ENCODE data around the gene SOX6. TPM values are rescaled to one million over a fixed set of nuclear protein-coding genes. Genes with fewer than 3 reads are reported as not detected.

Gene SOX6
- total RNA-seq, 1 experiment from 2014 or later = not detected

DNA sequence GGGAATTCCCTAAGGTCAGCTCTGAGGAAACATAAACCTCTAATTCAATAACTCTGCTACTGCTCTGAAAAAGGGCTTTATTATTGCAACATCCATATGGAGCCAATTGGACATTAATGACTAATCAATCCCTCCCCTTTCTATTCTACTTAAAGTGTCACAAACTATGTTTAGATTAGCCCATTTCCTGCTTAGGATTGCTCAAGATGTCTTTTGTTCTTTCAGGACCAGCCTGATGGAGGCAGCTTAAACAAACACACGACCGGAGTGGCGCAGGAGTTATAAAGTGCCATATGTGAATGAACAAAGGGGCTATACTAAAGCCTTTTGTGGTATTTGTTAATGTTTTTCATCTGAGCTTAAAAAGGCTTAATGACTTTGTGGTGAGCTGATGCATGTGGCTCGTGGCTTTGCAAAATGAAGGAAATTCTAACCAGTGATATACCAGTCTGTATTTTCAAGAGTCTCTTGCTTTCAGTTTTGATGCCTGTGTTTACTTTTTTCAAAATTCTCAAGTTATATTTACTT lies 354.4 kb downstream of the SOX6 start:
- Histone ChIP-seq H3K79me1 (ENCODE audit: insufficient read depth, low read depth, low read length, poor library complexity, severe bottlenecking) (no peaks in the 10 kb centered on the region), H3K23me2 (ENCODE audit: insufficient read length, low read depth, low read length, poor library complexity, severe bottlenecking) (no peaks in the 10 kb centered on the region), H3K14ac (ENCODE audit: insufficient read depth, low read length) (no peak overlapping the region), H2AK5ac (ENCODE audit: insufficient read length, low read length) (no peak overlapping the region), H3K27me3 (ENCODE audit: insufficient read depth, low read length) (no peaks in the 10 kb centered on the region), H2BK15ac (ENCODE audit: low read depth, low read length) (no peak overlapping the region), H3K79me2 (ENCODE audit: insufficient read depth, low read length) (no peaks in the 10 kb centered on the region), H3K56ac (ENCODE audit: insufficient read length, low read depth, low read length) (no peak overlapping the region), H2BK20ac (ENCODE audit: low read depth, low read length, poor library complexity, severe bottlenecking) (no peak overlapping the region), H3K27ac (ENCODE audit: insufficient read length, low read depth, low read length) (no peak overlapping the region), H4K91ac (ENCODE audit: insufficient read length, low read depth, low read length) (no peak overlapping the region), H2BK12ac (ENCODE audit: insufficient read length, low read depth, low read length) (no peak overlapping the region), H2BK5ac (ENCODE audit: insufficient read length, low read length) (no peak overlapping the region), H4K8ac (replicated peaks; ENCODE audit: insufficient read length, low read depth, low read length) (no peak overlapping the region), H2AFZ (ENCODE audit: low read length) (no peak overlapping the region), H3K9ac (ENCODE audit: extremely low read depth, insufficient read length, low read length) (no peak overlapping the region), H3K4me1 (ENCODE audit: insufficient read depth, low read length) (no peaks in the 10 kb centered on the region), H3K4me2 (ENCODE audit: insufficient read depth, insufficient read length, low read length) (no peak overlapping the region), H3K18ac (ENCODE audit: insufficient read length, low read depth, low read length) (no peak overlapping the region), H2BK120ac (ENCODE audit: low read depth, low read length, poor library complexity, severe bottlenecking) (no peak overlapping the region), H3K4ac (ENCODE audit: low read depth, low read length) (no peak overlapping the region), H4K5ac (ENCODE audit: insufficient read length, low read depth, low read length) (no peak overlapping the region), H3K23ac (ENCODE audit: insufficient read length, low read depth, low read length) (no peak overlapping the region), H4K20me1 (ENCODE audit: control insufficient read depth, insufficient read depth, insufficient read length) (no peaks in the 10 kb centered on the region), H3K9me3 (ENCODE audit: control insufficient read depth, low read depth, low read length) (no peaks in the 10 kb centered on the region), H3T11ph (ENCODE audit: low read length) (no peak overlapping the region)
- Mint-ChIP-seq H3K27ac (no peak overlapping the region), H3K36me3 (ENCODE audit: insufficient read depth in 1 of 3, low read depth in 3 of 3) (no peaks in the 10 kb centered on the region), H3K27me3 (ENCODE audit: low read depth) (peaks cover 22% of the 10 kb centered on the region), H3K4me3 (no peak overlapping the region), H3K4me1 (peaks cover 0 to 3% of the 10 kb centered on the region in 2 experiments; a peak in 2 of 4 replicates), H3K9me3 (no peaks in the 10 kb centered on the region)
- no peak for DNase-seq
- no CpG with 5 or more reads among the region's 4 CpGs for WGBS (ENCODE audit: extremely low coverage, insufficient read length, low lambda C conversion rate)
- TF ChIP-seq, protein P1, sequence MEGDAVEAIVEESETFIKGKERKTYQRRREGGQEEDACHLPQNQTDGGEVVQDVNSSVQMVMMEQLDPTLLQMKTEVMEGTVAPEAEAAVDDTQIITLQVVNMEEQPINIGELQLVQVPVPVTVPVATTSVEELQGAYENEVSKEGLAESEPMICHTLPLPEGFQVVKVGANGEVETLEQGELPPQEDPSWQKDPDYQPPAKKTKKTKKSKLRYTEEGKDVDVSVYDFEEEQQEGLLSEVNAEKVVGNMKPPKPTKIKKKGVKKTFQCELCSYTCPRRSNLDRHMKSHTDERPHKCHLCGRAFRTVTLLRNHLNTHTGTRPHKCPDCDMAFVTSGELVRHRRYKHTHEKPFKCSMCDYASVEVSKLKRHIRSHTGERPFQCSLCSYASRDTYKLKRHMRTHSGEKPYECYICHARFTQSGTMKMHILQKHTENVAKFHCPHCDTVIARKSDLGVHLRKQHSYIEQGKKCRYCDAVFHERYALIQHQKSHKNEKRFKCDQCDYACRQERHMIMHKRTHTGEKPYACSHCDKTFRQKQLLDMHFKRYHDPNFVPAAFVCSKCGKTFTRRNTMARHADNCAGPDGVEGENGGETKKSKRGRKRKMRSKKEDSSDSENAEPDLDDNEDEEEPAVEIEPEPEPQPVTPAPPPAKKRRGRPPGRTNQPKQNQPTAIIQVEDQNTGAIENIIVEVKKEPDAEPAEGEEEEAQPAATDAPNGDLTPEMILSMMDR (conservative IDR thresholded peaks at IDR 0.05) = no peak
